Raji (cell line): Measurements from ENCODE around the gene LRRTM3.

Experiments used
- POLR2A ChIP-seq: IDR thresholded peaks from 2 replicates; pipeline ENCODE4 v1.6.1; 2011; ENCODE audit warnings: low read depth, low read length, control low read depth; ENCODE audit not compliant: insufficient read depth

The LRRTM3 gene

GRCh38 chr10:66925896-66926715 is at the start of gene LRRTM3:
Gene LRRTM3 (plus strand): TSS chr10:66926036.
- TF ChIP-seq POLR2A: no peak

GRCh38 chr10:66877361-66877760 is 48.5 kb upstream of the LRRTM3 start:
- no peak for TF ChIP-seq POLR2A

GRCh38 chr10:66880292-66880691 is 45.5 kb upstream of the LRRTM3 start:
- no peak for TF ChIP-seq POLR2A

GRCh38 chr10:66880826-66881225 is 45.0 kb upstream of the LRRTM3 start:
- TF ChIP-seq POLR2A: no peak

GRCh38 chr10:66881814-66882213 is 44.0 kb upstream of the LRRTM3 start:
- no peak for TF ChIP-seq POLR2A

GRCh38 chr10:66882271-66882670 is 43.6 kb upstream of the LRRTM3 start:
- no peak for TF ChIP-seq POLR2A

GRCh38 chr10:66886848-66887247 is 39.0 kb upstream of the LRRTM3 start:
- TF ChIP-seq POLR2A: no peak

GRCh38 chr10:66888237-66888636 is 37.6 kb upstream of the LRRTM3 start:
- no peak for TF ChIP-seq POLR2A

- no peak for TF ChIP-seq POLR2A
Observed at GRCh38 chr10:66892871-66893270, 33.0 kb upstream of the LRRTM3 start.

GRCh38 chr10:66910671-66911070 is 15.2 kb upstream of the LRRTM3 start:
- no peak for TF ChIP-seq POLR2A

GRCh38 chr10:66916030-66916429 is 9.8 kb upstream of the LRRTM3 start:
- no peak for TF ChIP-seq POLR2A

GRCh38 chr10:66917104-66917503 is 8.7 kb upstream of the LRRTM3 start:
- TF ChIP-seq POLR2A: no peak

- TF ChIP-seq POLR2A: no peak
Observed at GRCh38 chr10:66919248-66919647, 6.6 kb upstream of the LRRTM3 start.

GRCh38 chr10:66924674-66925345 is 1.0 kb upstream of the LRRTM3 start:
- no peak for TF ChIP-seq POLR2A

- TF ChIP-seq POLR2A: no peak
Observed at GRCh38 chr10:66925373-66925772, 463 bp upstream of the LRRTM3 start.

GRCh38 chr10:66926841-66927240 is 1.0 kb downstream of the LRRTM3 start:
- no peak for TF ChIP-seq POLR2A
